ENCODE results near the gene VTN.

VTN gene, protein sequence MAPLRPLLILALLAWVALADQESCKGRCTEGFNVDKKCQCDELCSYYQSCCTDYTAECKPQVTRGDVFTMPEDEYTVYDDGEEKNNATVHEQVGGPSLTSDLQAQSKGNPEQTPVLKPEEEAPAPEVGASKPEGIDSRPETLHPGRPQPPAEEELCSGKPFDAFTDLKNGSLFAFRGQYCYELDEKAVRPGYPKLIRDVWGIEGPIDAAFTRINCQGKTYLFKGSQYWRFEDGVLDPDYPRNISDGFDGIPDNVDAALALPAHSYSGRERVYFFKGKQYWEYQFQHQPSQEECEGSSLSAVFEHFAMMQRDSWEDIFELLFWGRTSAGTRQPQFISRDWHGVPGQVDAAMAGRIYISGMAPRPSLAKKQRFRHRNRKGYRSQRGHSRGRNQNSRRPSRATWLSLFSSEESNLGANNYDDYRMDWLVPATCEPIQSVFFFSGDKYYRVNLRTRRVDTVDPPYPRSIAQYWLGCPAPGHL

GRCh38 chr17:28370035-28370743 is at the start of gene VTN:
Gene VTN (minus strand): TSS chr17:28370307. CDS start chr17:28370203, 104 bp downstream.
- peak; percentile 46 for TF ChIP-seq CTCF (IDR thresholded peaks at IDR 0.05; ENCODE audit: low read depth, low read length)
- H3K27ac ChIP-seq: peak within 1 kb of the TSS; percentile 80
- DNase-seq: peak; percentile 90

DNA sequence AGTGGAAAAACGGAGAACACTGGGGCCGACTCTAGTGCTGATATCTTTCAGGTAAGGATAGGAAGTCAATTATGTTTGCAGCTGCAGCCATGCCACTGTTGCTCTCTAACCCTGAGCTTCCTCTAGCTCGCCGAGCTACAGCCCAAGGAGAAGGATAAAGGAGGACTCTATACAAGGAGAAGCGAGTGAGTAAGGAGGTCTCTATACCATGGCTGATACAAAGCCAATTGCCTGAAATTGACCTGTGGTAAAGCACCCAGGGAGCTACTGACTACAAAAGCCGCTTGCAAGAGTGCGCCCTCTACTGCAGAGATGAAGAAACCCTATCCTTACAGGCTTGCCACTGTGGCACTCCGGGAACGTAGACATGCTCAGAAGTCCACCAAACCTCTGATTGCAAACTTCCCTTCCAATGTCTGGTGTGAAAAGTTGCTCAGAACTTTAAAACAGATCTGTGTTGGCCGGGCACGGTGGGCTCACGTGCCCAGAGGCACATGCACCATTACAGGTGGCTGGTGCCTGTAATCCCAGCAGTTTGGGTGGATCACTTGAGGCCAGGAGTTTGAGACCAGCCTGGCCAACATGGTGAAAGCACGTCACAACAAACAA is 46.7 kb upstream of the VTN start:
- no peak overlapping the region for H3K27ac ChIP-seq
- H3K27me3 ChIP-seq (ENCODE audit: insufficient read depth, low read depth, severe bottlenecking): no peaks in the 10 kb centered on the region
- no peaks in the 10 kb centered on the region for H3K36me3 ChIP-seq
- peak; percentile 76 for DNase-seq
- no peak overlapping the region for H3K4me3 ChIP-seq (ENCODE audit: low read depth, low read length)
- H3K9me3 ChIP-seq (ENCODE audit: severe bottlenecking): no peaks in the 10 kb centered on the region
- TF ChIP-seq CTCF (IDR thresholded peaks at IDR 0.05; ENCODE audit: low read depth, low read length): peak; percentile 93

More at GRCh38 chr17:28370035-28370743, at the start of gene VTN:
- Histone ChIP-seq H3K4me3 (ENCODE audit: low read depth, low read length) (peak within 1 kb of the TSS; percentile 34), H3K9me3 (ENCODE audit: severe bottlenecking) (no peaks in the 10 kb centered on the region), H3K27me3 (ENCODE audit: insufficient read depth, low read depth, severe bottlenecking) (no peaks in the 10 kb centered on the region), H3K36me3 (peaks cover 8% of the 10 kb centered on the region)

- Histone ChIP-seq H3K4me3 (ENCODE audit: low read depth, low read length) (no peak overlapping the region), H3K9me3 (ENCODE audit: severe bottlenecking) (no peaks in the 10 kb centered on the region), H3K27me3 (ENCODE audit: insufficient read depth, low read depth, severe bottlenecking) (no peaks in the 10 kb centered on the region), H3K27ac (no peak overlapping the region), H3K36me3 (no peaks in the 10 kb centered on the region)
- no peak for DNase-seq
- TF ChIP-seq CTCF (IDR thresholded peaks at IDR 0.05; ENCODE audit: low read depth, low read length): no peak
These were observed 45.8 kb upstream of the VTN start for GRCh38 chr17:28415886-28416285.

GRCh38 chr17:28413804-28414203 is 43.7 kb upstream of the VTN start:
- Histone ChIP-seq H3K27me3 (ENCODE audit: insufficient read depth, low read depth, severe bottlenecking) (no peaks in the 10 kb centered on the region), H3K27ac (no peak overlapping the region), H3K9me3 (ENCODE audit: severe bottlenecking) (no peaks in the 10 kb centered on the region), H3K36me3 (no peaks in the 10 kb centered on the region), H3K4me3 (ENCODE audit: low read depth, low read length) (no peak overlapping the region)
- no peak for DNase-seq
- peak; percentile 21; the same call in 1 of the 2 replicates for TF ChIP-seq CTCF (IDR thresholded peaks at IDR 0.05; ENCODE audit: low read depth, low read length)

GRCh38 chr17:28412099-28412498 is 42.0 kb upstream of the VTN start:
- Histone ChIP-seq H3K9me3 (ENCODE audit: severe bottlenecking) (no peaks in the 10 kb centered on the region), H3K27me3 (ENCODE audit: insufficient read depth, low read depth, severe bottlenecking) (no peaks in the 10 kb centered on the region), H3K4me3 (ENCODE audit: low read depth, low read length) (no peak overlapping the region), H3K36me3 (no peaks in the 10 kb centered on the region), H3K27ac (no peak overlapping the region)
- DNase-seq: no peak
- TF ChIP-seq CTCF (IDR thresholded peaks at IDR 0.05; ENCODE audit: low read depth, low read length): no peak
